GM23338 (cell line): ENCODE data around the gene PRDM4. TPM values are rescaled to one million over a fixed set of nuclear protein-coding genes. Genes with fewer than 3 reads are reported as not detected.

ENCODE experiments used
- ATAC-seq: fragments of 200-7000 bp; cut with Tn5 transposase; 3 replicates; pipeline ENCODE4 v1.9.1; 2020
- DNase-seq: peaks from one replicate; pipeline ENCODE4 v3.0.0-alpha.2; 2015; ENCODE audit warnings: low spot score
- H2AFZ ChIP-seq: fragments of 200-600 bp; sonication (generic); 2 replicates; pipeline ENCODE4 v1.8.0; 2016; ENCODE audit warnings: antibody characterized with exemption, mild to moderate bottlenecking, moderate library complexity
- H3F3A ChIP-seq: fragments of 200-600 bp; sonication (generic); replicated peaks from 2 replicates; pipeline ENCODE4 v1.8.0; 2017; ENCODE audit warnings: antibody characterized with exemption, mixed run types, low read depth
- H3K27ac ChIP-seq: fragments of 200-600 bp; sonication (generic); 2 replicates; pipeline ENCODE4 v1.6.1; 2016; ENCODE audit warnings: low read depth
- H3K27me3 ChIP-seq: fragments of 200-600 bp; sonication (generic); 2 replicates; pipeline ENCODE4 v1.8.0; 2016; ENCODE audit warnings: mild to moderate bottlenecking, mixed run types, moderate library complexity; ENCODE audit not compliant: insufficient read depth
- H3K36me3 ChIP-seq: fragments of 200-600 bp; sonication (generic); 2 replicates; pipeline ENCODE4 v1.8.0; 2016; ENCODE audit warnings: mild to moderate bottlenecking; ENCODE audit not compliant: insufficient read depth
- H3K4me1 ChIP-seq: fragments of 200-600 bp; sonication (generic); 2 replicates; pipeline ENCODE4 v1.8.0; 2016; ENCODE audit warnings: mild to moderate bottlenecking, moderate library complexity; ENCODE audit not compliant: insufficient read depth
- H3K4me2 ChIP-seq: fragments of 200-600 bp; sonication (generic); 2 replicates; pipeline ENCODE4 v1.7.1; 2017; ENCODE audit warnings: mixed run types
- H3K4me3 ChIP-seq: fragments of 200-600 bp; sonication (generic); 2 replicates; pipeline ENCODE4 v1.6.1; 2016; ENCODE audit warnings: mixed run types
- H3K79me2 ChIP-seq: fragments of 200-600 bp; sonication (generic); replicated peaks from 2 replicates; pipeline ENCODE4 v1.8.0; 2017; ENCODE audit warnings: mild to moderate bottlenecking; ENCODE audit not compliant: insufficient read depth
- H3K9me2 ChIP-seq: fragments of 200-600 bp; sonication (generic); 2 replicates; pipeline ENCODE4 v1.8.0; 2017; ENCODE audit not compliant: insufficient read depth
- H4K20me1 ChIP-seq: fragments of 200-600 bp; sonication (generic); replicated peaks from 2 replicates; pipeline ENCODE4 v1.8.0; 2017; ENCODE audit warnings: mild to moderate bottlenecking; ENCODE audit not compliant: insufficient read depth
- H3K27ac Mint-ChIP-seq: 2 replicates; pipeline ENCODE4 v1.8.0; 2020; ENCODE audit warnings: inconsistent platforms, mild to moderate bottlenecking, moderate library complexity, mixed read lengths
- H3K27me3 Mint-ChIP-seq: 3 replicates; pipeline ENCODE4 v1.8.0; 2022; ENCODE audit warnings: low read depth, mild to moderate bottlenecking, moderate library complexity, mixed read lengths, inconsistent platforms; ENCODE audit not compliant: insufficient read depth, poor library complexity
- H3K36me3 Mint-ChIP-seq: 3 replicates; pipeline ENCODE4 v1.8.0; 2021; ENCODE audit warnings: low read depth, mild to moderate bottlenecking, inconsistent platforms, moderate library complexity, mixed read lengths
- H3K4me1 Mint-ChIP-seq: 3 replicates; pipeline ENCODE4 v1.8.0; 2020; ENCODE audit warnings: mild to moderate bottlenecking, inconsistent platforms, mixed read lengths
- H3K4me3 Mint-ChIP-seq: 3 replicates; pipeline ENCODE4 v1.8.0; 2021; ENCODE audit warnings: moderate library complexity, mild to moderate bottlenecking, inconsistent platforms, mixed read lengths
- H3K9me3 Mint-ChIP-seq: 3 replicates; pipeline ENCODE4 v1.8.0; 2020; ENCODE audit warnings: moderate library complexity, mild to moderate bottlenecking, inconsistent platforms, mixed read lengths
- CREB1 ChIP-seq: fragments of 250-450 bp; sonication (Bioruptor Pico); IDR thresholded peaks from 2 replicates; pipeline ENCODE4 v1.5.0; 2020; ENCODE audit warnings: low read depth, mild to moderate bottlenecking, moderate library complexity
- CTCF ChIP-seq, 2 experiments: fragments of 200-600 bp in 1 of 2; sonication (generic) in 1 of 2; conservative IDR thresholded peaks; 2 replicates each; pipeline versions ENCODE4 v1.5.1 to v1.6.1; 2016 to 2017; ENCODE audit warnings: antibody characterized with exemption in 2 of 2, low read depth in 2 of 2, mild to moderate bottlenecking in 2 of 2, moderate library complexity in 1 of 2
- JUNB ChIP-seq: IDR thresholded peaks from one replicate; pipeline ENCODE4 v1.6.1; 2016; ENCODE audit warnings: antibody characterized with exemption; ENCODE audit not compliant: unreplicated experiment
- NANOG ChIP-seq: IDR thresholded peaks from 2 replicates; pipeline ENCODE4 v1.6.1; 2016; ENCODE audit warnings: antibody characterized with exemption, borderline replicate concordance
- POLR2AphosphoS5 ChIP-seq: IDR thresholded peaks from 2 replicates; pipeline ENCODE4 v1.6.1; 2016; ENCODE audit warnings: antibody characterized with exemption, low read depth
- REST ChIP-seq: IDR thresholded peaks from one replicate; pipeline ENCODE4 v1.6.1; 2018; ENCODE audit warnings: antibody characterized with exemption; ENCODE audit not compliant: unreplicated experiment
- STAT1 ChIP-seq: IDR thresholded peaks from one replicate; pipeline ENCODE4 v1.6.1; 2016; ENCODE audit warnings: antibody characterized with exemption; ENCODE audit not compliant: unreplicated experiment
- ZNF114 ChIP-seq: fragments of 250-450 bp; sonication (Bioruptor Pico); IDR thresholded peaks from 2 replicates; pipeline ENCODE4 v1.5.0; 2020; ENCODE audit warnings: mild to moderate bottlenecking, moderate library complexity
- polyA plus RNA-seq: library from polyadenylated mRNA; unstranded; fragments of >200 nt; fragmentation: Nextera tagmentation; extraction: Ambion mirVana; gene quantifications from 2 replicates; pipeline ENCODE4 v1.2.1, GENCODE V29; 2016
- total RNA-seq: library from RNA; depleted of rRNA; stranded (reverse); fragments of >200 nt; shearing (Covaris generic); gene quantifications from 2 replicates; pipeline ENCODE4 v1.2.3, GENCODE V29; 2014

Gene PRDM4
- total and polyA plus RNA-seq, 2 experiments from 2014 or later: 4.9 to 17.1 TPM

GRCh38 chr12:107803092-107803491 lies 42.2 kb upstream of the PRDM4 start:
- Mint-ChIP-seq H3K4me1 (peaks cover 12% of the 10 kb centered on the region), H3K9me3 (no peaks in the 10 kb centered on the region), H3K27me3 (peaks cover 3% of the 10 kb centered on the region), H3K27ac (no peak overlapping the region), H3K36me3 (no peaks in the 10 kb centered on the region), H3K4me3 (no peak overlapping the region)
- DNase-seq: no peak
- no peaks in the 10 kb centered on the region for H3K79me2 ChIP-seq
- ATAC-seq: no peak
- no peak overlapping the region for H3K4me3 ChIP-seq
- peaks cover 11% of the 10 kb centered on the region for H3K4me1 ChIP-seq
- no peaks in the 10 kb centered on the region for H4K20me1 ChIP-seq
- no peak overlapping the region for H3K27ac ChIP-seq
- H3K36me3 ChIP-seq: no peaks in the 10 kb centered on the region
- H3K27me3 ChIP-seq: no peaks in the 10 kb centered on the region
- no peaks in the 10 kb centered on the region for H3F3A ChIP-seq
- TF ChIP-seq CTCF (conservative IDR thresholded peaks at IDR 0.05; ENCODE audit: low read depth in 2 of 2) (no peak), ZNF114 (no peak), REST (no peak), CREB1 (CRISPR knock-in tag) (no peak), NANOG (no peak), STAT1 (no peak)
- H3K9me2 ChIP-seq: no peaks in the 10 kb centered on the region
- no peak overlapping the region for H2AFZ ChIP-seq
- 0 out of 2 replicates have a peak overlapping the region, but pooled peaks have one; percentile 25 for H3K4me2 ChIP-seq

GRCh38 chr12:107801150-107801549 lies 40.2 kb upstream of the PRDM4 start:
- Histone ChIP-seq H3K36me3 (no peaks in the 10 kb centered on the region), H3K27me3 (no peaks in the 10 kb centered on the region), H3F3A (no peaks in the 10 kb centered on the region), H3K27ac (no peak overlapping the region), H2AFZ (no peak overlapping the region), H3K4me1 (peaks cover 11% of the 10 kb centered on the region), H4K20me1 (no peaks in the 10 kb centered on the region), H3K4me2 (no peak overlapping the region), H3K4me3 (no peak overlapping the region), H3K9me2 (no peaks in the 10 kb centered on the region), H3K79me2 (no peaks in the 10 kb centered on the region)
- peaks cover 12% of the 10 kb centered on the region for H3K4me1 Mint-ChIP-seq
- no peak overlapping the region for H3K27ac Mint-ChIP-seq
- no peak overlapping the region for H3K4me3 Mint-ChIP-seq
- H3K36me3 Mint-ChIP-seq: no peaks in the 10 kb centered on the region
- ATAC-seq: no peak
- H3K27me3 Mint-ChIP-seq: no peaks in the 10 kb centered on the region
- DNase-seq: no peak
- no peaks in the 10 kb centered on the region for H3K9me3 Mint-ChIP-seq
- TF ChIP-seq CREB1 (CRISPR knock-in tag) (no peak), POLR2AphosphoS5 (no peak), REST (no peak), JUNB (no peak), CTCF (conservative IDR thresholded peaks at IDR 0.05; ENCODE audit: low read depth in 2 of 2) (no peak), NANOG (no peak)
